Activated CD8-positive, alpha-beta memory T cell treated with anti-CD3 and anti-CD28 coated beads for 36 hours (primary cell): Measurements from ENCODE around the gene MRPS7. TPM values are rescaled to one million over a fixed set of nuclear protein-coding genes. Genes with fewer than 3 reads are reported as not detected.
"Not testable (repeated sequence)": the region's sequence is repeated elsewhere in the genome, so short reads cannot be mapped to it uniquely, and the experiment has no call there.

ENCODE experiments used
- CTCF ChIA-PET: fragments of 350-600 bp; sonication (Branson Sonifier 250); formaldehyde crosslinking; loops from one replicate; lab custom pipeline; 2021; ENCODE audit warnings: antibody characterized with exemption; lab: Charles Lee
- POLR2A ChIA-PET: fragments of 350-600 bp; sonication (Branson Sonifier 250); formaldehyde crosslinking; loops from one replicate; lab custom pipeline; 2021; ENCODE audit warnings: antibody characterized with exemption; lab: Charles Lee
- total RNA-seq, 2 experiments: library from RNA; stranded (reverse); gene quantifications; one replicate each; pipeline ENCODE4 v1.2.3, GENCODE V29; 2021

MRPS7 gene
- total RNA-seq, 2 experiments from 2014 or later = 98.9 to 102 TPM

- CTCF ChIA-PET = interaction anchor here (0.9 to 4.3 kb wide), 6 partner anchors 8 to 149 kb away, joined by 3 to 50 read pairs (median 6); partner anchors contain the start of genes MIF4GD and SLC25A19
- POLR2A ChIA-PET = interaction anchor here (1.0 to 3.4 kb wide), 3 partner anchors 8 to 142 kb away, joined by 4 to 69 read pairs (median 7); partner anchors contain the start of genes GRB2 and MIF4GD
Measured at GRCh38 chr17:75263055-75263454, 1.4 kb downstream of the MRPS7 start.

GRCh38 chr17:75265614-75266315 is 4.1 kb downstream of the MRPS7 start:
- POLR2A ChIA-PET = no interaction called here
- CTCF ChIA-PET = interaction anchor here (1.0 to 1.3 kb wide), 2 partner anchors 24 to 56 kb away, joined by 3 read pairs; no protein-coding TSS in a partner anchor

- CTCF ChIA-PET = interaction anchor here (1.1 kb wide), 1 partner anchor 97 kb away, joined by 3 read pairs; no protein-coding TSS in a partner anchor
- POLR2A ChIA-PET = no interaction called here
Measured at GRCh38 chr17:75266316-75267152, 4.9 kb downstream of the MRPS7 start.

- CTCF ChIA-PET = interaction anchor here (1.1 kb wide), 1 partner anchor 96 kb away, joined by 3 read pairs; no protein-coding TSS in a partner anchor
- POLR2A ChIA-PET = no interaction called here
Measured at GRCh38 chr17:75267153-75267410, 5.4 kb downstream of the MRPS7 start.

- POLR2A ChIA-PET = no interaction called here
- CTCF ChIA-PET = interaction anchor here (0.7 to 1.1 kb wide), 2 partner anchors 12 to 95 kb away, joined by 3 read pairs; no protein-coding TSS in a partner anchor
Measured at GRCh38 chr17:75267411-75268232, 5.9 kb downstream of the MRPS7 start.

GRCh38 chr17:75269844-75270217 is 8.2 kb downstream of the MRPS7 start:
- ChIA-PET POLR2A (interaction anchor here (0.6 to 4.6 kb wide), 7 partner anchors 8 to 364 kb away, joined by 3 to 69 read pairs (median 10); partner anchors contain the start of genes GGA3, MRPS7 and SLC25A19), CTCF (interaction anchor here (0.5 to 3.9 kb wide), 18 partner anchors 8 to 156 kb away, joined by 3 to 50 read pairs (median 5); partner anchors contain the start of genes GGA3, GRB2, MRPS7 and SLC25A19)

- ChIA-PET CTCF (interaction anchor here (0.6 to 3.9 kb wide), 30 partner anchors 9 to 246 kb away, joined by 3 to 50 read pairs (median 4); partner anchors contain the start of genes GGA3, GRB2, MRPS7 and NT5C), POLR2A (interaction anchor here (0.6 to 4.6 kb wide), 14 partner anchors 9 to 142 kb away, joined by 3 to 69 read pairs (median 4); partner anchors contain the start of genes GGA3, GRB2, MRPS7 and SLC25A19)
Measured at GRCh38 chr17:75270218-75270965, 8.7 kb downstream of the MRPS7 start.

- ChIA-PET CTCF (interaction anchor here (0.6 to 3.9 kb wide), 27 partner anchors 9 to 246 kb away, joined by 3 to 50 read pairs (median 5); partner anchors contain the start of genes GGA3, GRB2, MRPS7 and NT5C), POLR2A (interaction anchor here (0.6 to 4.6 kb wide), 14 partner anchors 8 to 237 kb away, joined by 3 to 69 read pairs (median 4); partner anchors contain the start of genes GGA3, GRB2, MRPS7 and SLC25A19)
Measured at GRCh38 chr17:75270966-75271232, 9.2 kb downstream of the MRPS7 start, which contains the start of gene MIF4GD. Gene MIF4GD (minus strand): TSS chr17:75271231. CDS start chr17:75270195, 1,036 bp downstream.

GRCh38 chr17:75271233-75271954 is 9.7 kb downstream of the MRPS7 start:
- ChIA-PET CTCF (interaction anchor here (0.6 to 3.9 kb wide), 26 partner anchors 10 to 245 kb away, joined by 3 to 50 read pairs (median 4); partner anchors contain the start of genes GGA3, GRB2, MRPS7 and NT5C), POLR2A (interaction anchor here (0.6 to 4.6 kb wide), 12 partner anchors 8 to 237 kb away, joined by 3 to 69 read pairs (median 4); partner anchors contain the start of genes GGA3, GRB2, MRPS7 and SLC25A19)

GRCh38 chr17:75271955-75272847 is 10.5 kb downstream of the MRPS7 start:
- ChIA-PET CTCF (interaction anchor here (0.6 to 3.9 kb wide), 9 partner anchors 11 to 140 kb away, joined by 3 to 50 read pairs (median 11); partner anchors contain the start of genes GGA3, GRB2, MRPS7 and SLC25A19), POLR2A (interaction anchor here (0.6 to 4.6 kb wide), 6 partner anchors 10 to 238 kb away, joined by 3 to 69 read pairs (median 4); partner anchors contain the start of genes GGA3, MRPS7 and SLC25A19)

- CTCF ChIA-PET = interaction anchor here (1.1 to 3.9 kb wide), 3 partner anchors 11 to 133 kb away, joined by 3 to 50 read pairs (median 4); partner anchors contain the start of genes GGA3, GRB2, MRPS7 and SLC25A19
- POLR2A ChIA-PET = interaction anchor here (0.6 to 4.6 kb wide), 4 partner anchors 11 to 129 kb away, joined by 3 to 69 read pairs (median 20); partner anchors contain the start of genes GGA3, MRPS7 and SLC25A19
Measured at GRCh38 chr17:75272848-75273184, 11.1 kb downstream of the MRPS7 start.

GRCh38 chr17:75273977-75274708 is 12.5 kb downstream of the MRPS7 start:
- CTCF ChIA-PET = interaction anchor here (1.4 kb wide), 1 partner anchor 34 kb away, joined by 4 read pairs; no protein-coding TSS in a partner anchor

GRCh38 chr17:75277664-75278071 is 16.0 kb downstream of the MRPS7 start:
- CTCF ChIA-PET = interaction anchor here (0.6 to 1.5 kb wide), 4 partner anchors 16 to 119 kb away, joined by 3 to 4 read pairs (median 3); partner anchors contain the start of genes GGA3 and MRPS7
- POLR2A ChIA-PET = no interaction called here

More at GRCh38 chr17:75273977-75274708, 12.5 kb downstream of the MRPS7 start:
- POLR2A ChIA-PET = interaction anchor here (4.6 kb wide), 1 partner anchor 15 kb away, joined by 35 read pairs; the partner anchor contains the start of gene SLC25A19

GRCh38 chr17:75280189-75280588 is 18.5 kb downstream of the MRPS7 start:
- CTCF ChIA-PET = interaction anchor here (0.5 to 2.4 kb wide), 2 partner anchors 10 to 12 kb away, joined by 3 to 8 read pairs; partner anchors contain the start of gene MIF4GD
- POLR2A ChIA-PET = not testable (repeated sequence)
